ENCODE measurements around the gene WFDC6. TPM values are rescaled to one million over a fixed set of nuclear protein-coding genes. Genes with fewer than 3 reads are reported as not detected.
"Not testable (repeated sequence)": the region's sequence is repeated elsewhere in the genome, so short reads cannot be mapped to it uniquely, and the experiment has no call there.

WFDC6 gene
- total RNA-seq, 4 donors from 2014 or later: not detected

GRCh38 chr20:45579184-45579583 is 39.9 kb upstream of the WFDC6 start, which contains the start of gene WFDC8:
Gene WFDC8, minus strand, starts transcription at chr20:45579284. Its CDS starts 37 bp downstream, at chr20:45579247.
- Histone ChIP-seq H3K9me3 (no peaks in the 10 kb centered on the region), H3K36me3 (no peaks in the 10 kb centered on the region), H3K27me3 (peaks cover 0 to 9% (median 0%) of the 10 kb centered on the region in 4 donors), H3K27ac (replicated peaks in 1 of 4) (no peak within 1 kb of the TSS), H3K4me1 (no peaks in the 10 kb centered on the region), H3K4me3 (no peak within 1 kb of the TSS)
- TF ChIP-seq EP300 (IDR thresholded peaks at IDR 0.05): no peak
- TF ChIP-seq CTCF (IDR thresholded peaks at IDR 0.05): no peak
- no peak for DNase-seq (ENCODE audit: extremely low spot score)
- intact Hi-C loops (cut with DNase I): no loop called here
- 81% methylated on average over 4 of the region's 4 CpGs for WGBS

GRCh38 chr20:45578231-45578630 is 38.9 kb upstream of the WFDC6 start:
- intact Hi-C loops (cut with DNase I): no loop called here
- WGBS: 63% methylated on average over 1 of the region's 1 CpG
- Histone ChIP-seq H3K9me3 (no peaks in the 10 kb centered on the region), H3K36me3 (no peaks in the 10 kb centered on the region), H3K4me3 (no peak overlapping the region), H3K27ac (replicated peaks in 1 of 4) (no peak overlapping the region), H3K27me3 (peaks cover 0 to 4% (median 0%) of the 10 kb centered on the region in 4 donors), H3K4me1 (no peaks in the 10 kb centered on the region)
- TF ChIP-seq POLR2AphosphoS5 (IDR thresholded peaks at IDR 0.05) (no peak), EP300 (IDR thresholded peaks at IDR 0.05) (no peak), POLR2A (IDR thresholded peaks at IDR 0.05; ENCODE audit: low read depth) (no peak), CTCF (IDR thresholded peaks at IDR 0.05) (no peak)
- no peak for DNase-seq (ENCODE audit: extremely low spot score)

- H3K27me3 ChIP-seq: peaks cover 0 to under 1% (median 0%) of the 10 kb centered on the region in 4 donors
- H3K4me3 ChIP-seq: no peak overlapping the region
- H3K36me3 ChIP-seq: no peaks in the 10 kb centered on the region
- no peak for DNase-seq (ENCODE audit: extremely low spot score)
- H3K9me3 ChIP-seq: no peaks in the 10 kb centered on the region
- TF ChIP-seq EP300 (IDR thresholded peaks at IDR 0.05) (no peak), POLR2AphosphoS5 (IDR thresholded peaks at IDR 0.05) (no peak), POLR2A (IDR thresholded peaks at IDR 0.05; ENCODE audit: low read depth) (no peak), CTCF (IDR thresholded peaks at IDR 0.05) (no peak)
- 12% methylated on average over 2 of the region's 2 CpGs for WGBS
- H3K4me1 ChIP-seq: no peaks in the 10 kb centered on the region
- H3K27ac ChIP-seq (replicated peaks in 1 of 4): no peak overlapping the region
- intact Hi-C loops (cut with DNase I): no loop called here
These were observed 37.7 kb upstream of the WFDC6 start for GRCh38 chr20:45576995-45577394.

- H3K27me3 ChIP-seq: peaks cover 0 to 4% (median 0%) of the 10 kb centered on the region in 4 donors
- intact Hi-C loops (cut with DNase I): no loop called here
- no peaks in the 10 kb centered on the region for H3K36me3 ChIP-seq
- no peaks in the 10 kb centered on the region for H3K9me3 ChIP-seq
- DNase-seq (ENCODE audit: extremely low spot score): no peak
- no peak overlapping the region for H3K4me3 ChIP-seq
- WGBS: 93% methylated on average over 3 of the region's 3 CpGs
- no peak for TF ChIP-seq POLR2A (IDR thresholded peaks at IDR 0.05; ENCODE audit: low read depth)
- TF ChIP-seq EP300 (IDR thresholded peaks at IDR 0.05): no peak
- TF ChIP-seq POLR2AphosphoS5 (IDR thresholded peaks at IDR 0.05): no peak
- no peak for TF ChIP-seq CTCF (IDR thresholded peaks at IDR 0.05)
- no peaks in the 10 kb centered on the region for H3K4me1 ChIP-seq
- no peak overlapping the region for H3K27ac ChIP-seq (replicated peaks in 1 of 4)
These were observed 36.6 kb upstream of the WFDC6 start for GRCh38 chr20:45575931-45576330.

GRCh38 chr20:45569650-45570049 is 30.4 kb upstream of the WFDC6 start:
- intact Hi-C loops (cut with DNase I); H3K36me3 ChIP-seq; H3K27ac ChIP-seq (replicated peaks in 1 of 4); H3K9me3 ChIP-seq; H3K4me1 ChIP-seq; DNase-seq (ENCODE audit: extremely low spot score); H3K27me3 ChIP-seq; H3K4me3 ChIP-seq: not testable (repeated sequence)
- 92% methylated on average over 1 of the region's 1 CpG for WGBS
